ENCODE data around the gene RFXANK.

Gene RFXANK

GRCh38 chr19:19224150-19224851 lies 32.2 kb downstream of the RFXANK start:
- Histone ChIP-seq H3K36me3 (ENCODE audit: control insufficient read depth in 2 of 2, insufficient read depth in 1 of 2, low read length in 2 of 2) (no peaks in the 10 kb centered on the region), H3K9me3 (ENCODE audit: control insufficient read depth, insufficient read depth, low read depth, low read length) (no peaks in the 10 kb centered on the region), H3K4me1 (ENCODE audit: control insufficient read depth, insufficient read depth, low read length) (no peaks in the 10 kb centered on the region), H3K4me3 (ENCODE audit: low read depth, low read length) (no peak overlapping the region), H3K27ac (ENCODE audit: extremely low read depth, low read depth, low read length) (no peak overlapping the region)
- ChIA-PET POLR2A (interaction anchor here (1.8 kb wide), 2 partner anchors 21 to 31 kb away, joined by 4 read pairs; partner anchors contain the start of gene NR2C2AP), CTCF (interaction anchor here (0.6 to 2.5 kb wide), 12 partner anchors 8 to 308 kb away, joined by 3 to 16 read pairs (median 4); no protein-coding TSS in a partner anchor)
- TF ChIP-seq ZNF155 (tag by site-specific recombination; IDR thresholded peaks at IDR 0.05) (no peak), KLF8 (tag by site-specific recombination; IDR thresholded peaks at IDR 0.05) (no peak), ZNF621 (tag by site-specific recombination; IDR thresholded peaks at IDR 0.05) (no peak), TSHZ1 (tag by site-specific recombination; IDR thresholded peaks at IDR 0.05; ENCODE audit: borderline replicate concordance) (no peak), ZFP41 (tag by site-specific recombination; IDR thresholded peaks at IDR 0.05; ENCODE audit: borderline replicate concordance) (no peak), HOXA7 (CRISPR knock-in tag; IDR thresholded peaks at IDR 0.05; ENCODE audit: borderline replicate concordance) (no peak), ZNF175 (tag by site-specific recombination; IDR thresholded peaks at IDR 0.05) (no peak), ZNF18 (tag by site-specific recombination; IDR thresholded peaks at IDR 0.05) (no peak), ZNF132 (tag by site-specific recombination; IDR thresholded peaks at IDR 0.05; ENCODE audit: borderline replicate concordance) (no peak), ZNF558 (tag by site-specific recombination; IDR thresholded peaks at IDR 0.05) (no peak), ZSCAN23 (tag by site-specific recombination; IDR thresholded peaks at IDR 0.05) (no peak), ZNF473 (tag by site-specific recombination; IDR thresholded peaks at IDR 0.05) (no peak), ZNF654 (tag by site-specific recombination; IDR thresholded peaks at IDR 0.05; ENCODE audit: low read depth) (no peak), ZNF658 (tag by site-specific recombination; IDR thresholded peaks at IDR 0.05) (no peak), ZNF23 (tag by site-specific recombination; IDR thresholded peaks at IDR 0.05; ENCODE audit: borderline replicate concordance) (no peak), YY1 (tag by site-specific recombination; IDR thresholded peaks at IDR 0.05) (no peak), TCF7L2 (IDR thresholded peaks at IDR 0.05; ENCODE audit: borderline replicate concordance, low read depth, low read length) (no peak), ZSCAN30 (tag by site-specific recombination; IDR thresholded peaks at IDR 0.05) (no peak)

GRCh38 chr19:19224852-19225494 lies 32.9 kb downstream of the RFXANK start:
- ChIA-PET CTCF (interaction anchor here (0.6 to 2.5 kb wide), 19 partner anchors 9 to 304 kb away, joined by 3 to 16 read pairs (median 4); partner anchors contain the start of genes MEF2B and NR2C2AP), POLR2A (interaction anchor here (1.8 kb wide), 2 partner anchors 22 to 32 kb away, joined by 4 read pairs; partner anchors contain the start of gene NR2C2AP)
- H3K4me3 ChIP-seq (ENCODE audit: low read depth, low read length), result peak overlapping the region; percentile 19; the same call in 1 of the 2 replicates
- H3K36me3 ChIP-seq (ENCODE audit: control insufficient read depth in 2 of 2, insufficient read depth in 1 of 2, low read length in 2 of 2), result no peaks in the 10 kb centered on the region
- H3K9me3 ChIP-seq (ENCODE audit: control insufficient read depth, insufficient read depth, low read depth, low read length), result no peaks in the 10 kb centered on the region
- H3K27ac ChIP-seq (ENCODE audit: extremely low read depth, low read depth, low read length), result no peak overlapping the region
- no peaks in the 10 kb centered on the region for H3K4me1 ChIP-seq (ENCODE audit: control insufficient read depth, insufficient read depth, low read length)
- TF ChIP-seq ZBTB48 (tag by site-specific recombination; IDR thresholded peaks at IDR 0.05) (peak; percentile 75), SETDB1 (IDR thresholded peaks at IDR 0.05; ENCODE audit: insufficient read length, low read length) (no peak), ZNF423 (tag by site-specific recombination; IDR thresholded peaks at IDR 0.05) (no peak), ZFHX2 (tag by site-specific recombination; conservative IDR thresholded peaks at IDR 0.05) (peak; percentile 60), ZNF426 (tag by site-specific recombination; IDR thresholded peaks at IDR 0.05) (no peak), ZNF660 (tag by site-specific recombination; IDR thresholded peaks at IDR 0.05) (peak; percentile 45; the same call in 1 of the 2 replicates), SP7 (tag by site-specific recombination; IDR thresholded peaks at IDR 0.05) (0 out of 2 replicates have a peak, but pooled peaks have one; percentile 16), ZNF350 (tag by site-specific recombination; IDR thresholded peaks at IDR 0.05) (no peak), ZNF521 (tag by site-specific recombination; IDR thresholded peaks at IDR 0.05) (no peak), ZNF600 (tag by site-specific recombination; IDR thresholded peaks at IDR 0.05) (no peak), ZNF701 (tag by site-specific recombination; IDR thresholded peaks at IDR 0.05) (no peak), PRDM1 (tag by site-specific recombination; IDR thresholded peaks at IDR 0.05) (no peak), ZNF473 (tag by site-specific recombination; IDR thresholded peaks at IDR 0.05) (no peak), ZBTB7A (tag by site-specific recombination; IDR thresholded peaks at IDR 0.05; ENCODE audit: low read depth) (no peak), ZNF596 (tag by site-specific recombination; IDR thresholded peaks at IDR 0.05) (no peak), ZSCAN30 (tag by site-specific recombination; IDR thresholded peaks at IDR 0.05) (no peak)

Measured in HEK293 (cell line).